SK-N-SH treated with all-trans-retinoic acid at 6 μM for 48 hours (cell line): Measurements from ENCODE around the gene GIN1.

Source experiments
- ATAC-seq: fragments of 200-7000 bp; cut with Tn5 transposase; 3 replicates; pipeline ENCODE4 v1.9.1; 2020; ENCODE audit warnings: mild to moderate bottlenecking, moderate library complexity
- ARNTL ChIP-seq: fragments of 450-650 bp; formaldehyde crosslinking; IDR thresholded peaks from 2 replicates; pipeline ENCODE4 v1.5.0; 2020; ENCODE audit warnings: low read depth, mild to moderate bottlenecking, moderate library complexity, borderline replicate concordance
- BACH2 ChIP-seq: fragments of 250-450 bp; sonication (Bioruptor Pico); IDR thresholded peaks from 2 replicates; pipeline ENCODE4 v1.9.0; 2021; ENCODE audit warnings: mild to moderate bottlenecking, borderline replicate concordance
- CSDC2 ChIP-seq: fragments of 250-450 bp; sonication (Bioruptor Pico); IDR thresholded peaks from 2 replicates; pipeline ENCODE4 v1.5.0; 2020; ENCODE audit warnings: mild to moderate bottlenecking, moderate library complexity
- CSRNP3 ChIP-seq: fragments of 250-450 bp; sonication (Bioruptor Pico); IDR thresholded peaks from 2 replicates; pipeline ENCODE4 v1.5.1; 2021; ENCODE audit warnings: mild to moderate bottlenecking, moderate library complexity
- ESRRG ChIP-seq: fragments of 250-450 bp; sonication (Bioruptor Pico); IDR thresholded peaks from 2 replicates; pipeline ENCODE4 v1.6.1; 2021; ENCODE audit warnings: mild to moderate bottlenecking
- GLIS3 ChIP-seq: fragments of 250-450 bp; sonication (Bioruptor Pico); IDR thresholded peaks from 2 replicates; pipeline ENCODE4 v1.5.0; 2020; ENCODE audit warnings: mild to moderate bottlenecking, moderate library complexity
- PPARA ChIP-seq: fragments of 250-450 bp; sonication (Bioruptor Pico); IDR thresholded peaks from 2 replicates; pipeline ENCODE4 v1.5.0; 2020; ENCODE audit warnings: mild to moderate bottlenecking, borderline replicate concordance
- RARB ChIP-seq: fragments of 250-450 bp; sonication (Bioruptor Pico); IDR thresholded peaks from 2 replicates; pipeline ENCODE4 v1.8.0; 2021; ENCODE audit warnings: mild to moderate bottlenecking, moderate library complexity
- SNAI2 ChIP-seq: fragments of 250-450 bp; sonication (Bioruptor Pico); IDR thresholded peaks from 2 replicates; pipeline ENCODE4 v1.5.0; 2020; ENCODE audit warnings: mild to moderate bottlenecking, moderate library complexity
- TCF4 ChIP-seq: fragments of 250-450 bp; sonication (Bioruptor Pico); IDR thresholded peaks from 2 replicates; pipeline ENCODE4 v1.8.0; 2021; ENCODE audit warnings: mild to moderate bottlenecking, moderate library complexity, borderline replicate concordance
- TOX ChIP-seq: fragments of 250-450 bp; sonication (Bioruptor Pico); IDR thresholded peaks from 2 replicates; pipeline ENCODE4 v1.8.0; 2021; ENCODE audit warnings: mild to moderate bottlenecking, moderate library complexity, borderline replicate concordance
- ZC3H10 ChIP-seq: fragments of 250-450 bp; sonication (Bioruptor Pico); IDR thresholded peaks from 2 replicates; pipeline ENCODE4 v1.5.1; 2021; ENCODE audit warnings: mild to moderate bottlenecking, moderate library complexity
- ZFP3 ChIP-seq: fragments of 250-450 bp; sonication (Bioruptor Pico); IDR thresholded peaks from 2 replicates; pipeline ENCODE4 v1.5.0; 2020; ENCODE audit warnings: mild to moderate bottlenecking, moderate library complexity
- ZFP30 ChIP-seq: fragments of 450-650 bp; formaldehyde crosslinking; IDR thresholded peaks from 2 replicates; pipeline ENCODE4 v1.5.0; 2022; ENCODE audit warnings: mild to moderate bottlenecking, moderate library complexity
- ZNF565 ChIP-seq: fragments of 450-650 bp; formaldehyde crosslinking; conservative IDR thresholded peaks from 2 replicates; pipeline ENCODE4 v1.5.0; 2020; ENCODE audit warnings: low read depth, mild to moderate bottlenecking, moderate library complexity
- ZNF70 ChIP-seq: fragments of 450-650 bp; formaldehyde crosslinking; IDR thresholded peaks from 2 replicates; pipeline ENCODE4 v1.5.0; 2020; ENCODE audit warnings: mild to moderate bottlenecking, moderate library complexity
- ZNF8 ChIP-seq: fragments of 450-650 bp; formaldehyde crosslinking; IDR thresholded peaks from 2 replicates; pipeline ENCODE4 v1.5.0; 2020; ENCODE audit warnings: mild to moderate bottlenecking, moderate library complexity
- TF ChIP-seq, protein P1 (sequence below): fragments of 250-450 bp; sonication (Bioruptor Pico); IDR thresholded peaks from 2 replicates; pipeline ENCODE4 v1.5.0; 2020; ENCODE audit warnings: mild to moderate bottlenecking, moderate library complexity
- TF ChIP-seq, protein P2 (sequence below): fragments of 250-450 bp; sonication (Bioruptor Pico); IDR thresholded peaks from 2 replicates; pipeline ENCODE4 v1.8.0; 2021; ENCODE audit warnings: low read depth, mild to moderate bottlenecking, moderate library complexity, borderline replicate concordance
- TF ChIP-seq, protein P3 (sequence below): fragments of 250-450 bp; sonication (Bioruptor Pico); IDR thresholded peaks from 2 replicates; pipeline ENCODE4 v1.5.1; 2020; ENCODE audit warnings: low read depth, mild to moderate bottlenecking, moderate library complexity
- TF ChIP-seq, protein P4 (sequence below): fragments of 250-450 bp; sonication (Bioruptor Pico); IDR thresholded peaks from 2 replicates; pipeline ENCODE4 v1.8.0; 2020; ENCODE audit warnings: mild to moderate bottlenecking, moderate library complexity, borderline replicate concordance

The GIN1 gene

GRCh38 chr5:103109277-103109676 lies 10.7 kb downstream of the GIN1 start:
- ATAC-seq = no peak
- TF ChIP-seq SNAI2 (CRISPR knock-in tag) = no peak
- no peak for TF ChIP-seq ZNF565
- TF ChIP-seq CSDC2 (CRISPR knock-in tag) = no peak
- TF ChIP-seq, protein P1, sequence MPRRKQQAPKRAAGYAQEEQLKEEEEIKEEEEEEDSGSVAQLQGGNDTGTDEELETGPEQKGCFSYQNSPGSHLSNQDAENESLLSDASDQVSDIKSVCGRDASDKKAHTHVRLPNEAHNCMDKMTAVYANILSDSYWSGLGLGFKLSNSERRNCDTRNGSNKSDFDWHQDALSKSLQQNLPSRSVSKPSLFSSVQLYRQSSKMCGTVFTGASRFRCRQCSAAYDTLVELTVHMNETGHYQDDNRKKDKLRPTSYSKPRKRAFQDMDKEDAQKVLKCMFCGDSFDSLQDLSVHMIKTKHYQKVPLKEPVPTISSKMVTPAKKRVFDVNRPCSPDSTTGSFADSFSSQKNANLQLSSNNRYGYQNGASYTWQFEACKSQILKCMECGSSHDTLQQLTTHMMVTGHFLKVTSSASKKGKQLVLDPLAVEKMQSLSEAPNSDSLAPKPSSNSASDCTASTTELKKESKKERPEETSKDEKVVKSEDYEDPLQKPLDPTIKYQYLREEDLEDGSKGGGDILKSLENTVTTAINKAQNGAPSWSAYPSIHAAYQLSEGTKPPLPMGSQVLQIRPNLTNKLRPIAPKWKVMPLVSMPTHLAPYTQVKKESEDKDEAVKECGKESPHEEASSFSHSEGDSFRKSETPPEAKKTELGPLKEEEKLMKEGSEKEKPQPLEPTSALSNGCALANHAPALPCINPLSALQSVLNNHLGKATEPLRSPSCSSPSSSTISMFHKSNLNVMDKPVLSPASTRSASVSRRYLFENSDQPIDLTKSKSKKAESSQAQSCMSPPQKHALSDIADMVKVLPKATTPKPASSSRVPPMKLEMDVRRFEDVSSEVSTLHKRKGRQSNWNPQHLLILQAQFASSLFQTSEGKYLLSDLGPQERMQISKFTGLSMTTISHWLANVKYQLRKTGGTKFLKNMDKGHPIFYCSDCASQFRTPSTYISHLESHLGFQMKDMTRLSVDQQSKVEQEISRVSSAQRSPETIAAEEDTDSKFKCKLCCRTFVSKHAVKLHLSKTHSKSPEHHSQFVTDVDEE (CRISPR knock-in tag) = no peak
- TF ChIP-seq TCF4 (CRISPR knock-in tag) = no peak
- no peak for TF ChIP-seq PPARA
- no peak for TF ChIP-seq ZC3H10
- no peak for TF ChIP-seq ZFP3
- no peak for TF ChIP-seq ZNF8 (CRISPR knock-in tag)
- no peak for TF ChIP-seq ESRRG (CRISPR knock-in tag)
- TF ChIP-seq GLIS3 (CRISPR knock-in tag) = no peak
- no peak for TF ChIP-seq RARB
- no peak for TF ChIP-seq ZFP30 (CRISPR knock-in tag)
- TF ChIP-seq, protein P2, sequence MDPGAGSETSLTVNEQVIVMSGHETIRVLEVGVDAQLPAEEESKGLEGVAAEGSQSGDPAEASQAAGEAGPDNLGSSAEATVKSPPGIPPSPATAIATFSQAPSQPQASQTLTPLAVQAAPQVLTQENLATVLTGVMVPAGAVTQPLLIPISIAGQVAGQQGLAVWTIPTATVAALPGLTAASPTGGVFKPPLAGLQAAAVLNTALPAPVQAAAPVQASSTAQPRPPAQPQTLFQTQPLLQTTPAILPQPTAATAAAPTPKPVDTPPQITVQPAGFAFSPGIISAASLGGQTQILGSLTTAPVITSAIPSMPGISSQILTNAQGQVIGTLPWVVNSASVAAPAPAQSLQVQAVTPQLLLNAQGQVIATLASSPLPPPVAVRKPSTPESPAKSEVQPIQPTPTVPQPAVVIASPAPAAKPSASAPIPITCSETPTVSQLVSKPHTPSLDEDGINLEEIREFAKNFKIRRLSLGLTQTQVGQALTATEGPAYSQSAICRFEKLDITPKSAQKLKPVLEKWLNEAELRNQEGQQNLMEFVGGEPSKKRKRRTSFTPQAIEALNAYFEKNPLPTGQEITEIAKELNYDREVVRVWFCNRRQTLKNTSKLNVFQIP (CRISPR knock-in tag) = no peak
- TF ChIP-seq, protein P3, sequence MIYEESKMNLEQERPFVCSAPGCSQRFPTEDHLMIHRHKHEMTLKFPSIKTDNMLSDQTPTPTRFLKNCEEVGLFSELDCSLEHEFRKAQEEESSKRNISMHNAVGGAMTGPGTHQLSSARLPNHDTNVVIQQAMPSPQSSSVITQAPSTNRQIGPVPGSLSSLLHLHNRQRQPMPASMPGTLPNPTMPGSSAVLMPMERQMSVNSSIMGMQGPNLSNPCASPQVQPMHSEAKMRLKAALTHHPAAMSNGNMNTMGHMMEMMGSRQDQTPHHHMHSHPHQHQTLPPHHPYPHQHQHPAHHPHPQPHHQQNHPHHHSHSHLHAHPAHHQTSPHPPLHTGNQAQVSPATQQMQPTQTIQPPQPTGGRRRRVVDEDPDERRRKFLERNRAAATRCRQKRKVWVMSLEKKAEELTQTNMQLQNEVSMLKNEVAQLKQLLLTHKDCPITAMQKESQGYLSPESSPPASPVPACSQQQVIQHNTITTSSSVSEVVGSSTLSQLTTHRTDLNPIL (CRISPR knock-in tag) = no peak

- ATAC-seq = no peak
- TF ChIP-seq ZNF70 (CRISPR knock-in tag) (no peak), ZC3H10 (no peak), GLIS3 (CRISPR knock-in tag) (no peak), TOX (no peak), ZFP3 (no peak), ZNF565 (no peak), ZFP30 (CRISPR knock-in tag) (no peak), CSRNP3 (CRISPR knock-in tag) (no peak)
- TF ChIP-seq, protein P3 (CRISPR knock-in tag) = no peak
- TF ChIP-seq, all 23 proteins: peak for 0
These were observed 11.9 kb downstream of the GIN1 start for GRCh38 chr5:103108086-103108485.

- no peak for ATAC-seq
- no peak for TF ChIP-seq BACH2
- TF ChIP-seq, protein P1 (CRISPR knock-in tag) = no peak
- no peak for TF ChIP-seq ZNF565
- no peak for TF ChIP-seq ZNF8 (CRISPR knock-in tag)
- no peak for TF ChIP-seq SNAI2 (CRISPR knock-in tag)
- no peak for TF ChIP-seq TCF4 (CRISPR knock-in tag)
- no peak for TF ChIP-seq ZFP3
- no peak for TF ChIP-seq ZFP30 (CRISPR knock-in tag)
- TF ChIP-seq, protein P4, sequence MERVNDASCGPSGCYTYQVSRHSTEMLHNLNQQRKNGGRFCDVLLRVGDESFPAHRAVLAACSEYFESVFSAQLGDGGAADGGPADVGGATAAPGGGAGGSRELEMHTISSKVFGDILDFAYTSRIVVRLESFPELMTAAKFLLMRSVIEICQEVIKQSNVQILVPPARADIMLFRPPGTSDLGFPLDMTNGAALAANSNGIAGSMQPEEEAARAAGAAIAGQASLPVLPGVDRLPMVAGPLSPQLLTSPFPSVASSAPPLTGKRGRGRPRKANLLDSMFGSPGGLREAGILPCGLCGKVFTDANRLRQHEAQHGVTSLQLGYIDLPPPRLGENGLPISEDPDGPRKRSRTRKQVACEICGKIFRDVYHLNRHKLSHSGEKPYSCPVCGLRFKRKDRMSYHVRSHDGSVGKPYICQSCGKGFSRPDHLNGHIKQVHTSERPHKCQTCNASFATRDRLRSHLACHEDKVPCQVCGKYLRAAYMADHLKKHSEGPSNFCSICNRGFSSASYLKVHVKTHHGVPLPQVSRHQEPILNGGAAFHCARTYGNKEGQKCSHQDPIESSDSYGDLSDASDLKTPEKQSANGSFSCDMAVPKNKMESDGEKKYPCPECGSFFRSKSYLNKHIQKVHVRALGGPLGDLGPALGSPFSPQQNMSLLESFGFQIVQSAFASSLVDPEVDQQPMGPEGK (CRISPR knock-in tag) = no peak
- no peak for TF ChIP-seq CSDC2 (CRISPR knock-in tag)
- no peak for TF ChIP-seq ARNTL (CRISPR knock-in tag)
These were observed 17.7 kb downstream of the GIN1 start for GRCh38 chr5:103102234-103102633.
